GM21381 (cell line): ENCODE data around the gene SDCBP2.

Source experiments
- ATAC-seq: cut with Tn5 transposase; IDR thresholded peaks from one replicate; pipeline ENCODE4 v1.9.1; 2021; ENCODE audit warnings: mild to moderate bottlenecking, moderate library complexity; ENCODE audit not compliant: unreplicated experiment

SDCBP2 gene

DNA sequence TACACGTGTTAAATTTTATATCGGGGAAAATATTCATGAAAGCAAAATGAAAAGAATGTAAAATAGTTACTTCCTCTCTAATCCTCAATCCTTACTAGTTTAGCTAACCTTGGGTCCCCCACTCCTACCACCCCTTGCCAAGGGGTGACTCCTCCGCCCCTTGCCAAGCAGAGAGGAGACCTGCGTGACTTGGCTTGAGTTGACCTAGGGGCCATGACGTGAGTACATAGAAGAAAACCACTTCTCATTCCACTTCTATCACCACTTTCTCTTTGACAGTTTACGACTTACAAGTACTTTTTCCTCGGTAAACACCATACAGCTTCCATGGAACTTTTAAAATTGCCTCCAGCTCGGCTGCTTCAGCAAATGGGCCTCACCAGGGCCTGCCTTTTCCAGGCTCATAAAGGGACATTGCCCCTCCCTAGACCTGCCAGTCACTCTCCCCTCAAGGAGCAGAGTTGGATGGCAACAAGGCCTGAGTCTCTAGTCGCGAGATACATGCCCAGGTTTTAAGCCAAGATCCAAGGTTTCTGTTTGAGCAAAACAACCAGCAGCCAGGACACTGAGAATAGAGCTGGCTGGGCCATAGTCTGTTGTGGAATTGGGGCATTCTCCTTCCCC, 29.9 kb downstream of the SDCBP2 start:
- ATAC-seq = no peak

DNA sequence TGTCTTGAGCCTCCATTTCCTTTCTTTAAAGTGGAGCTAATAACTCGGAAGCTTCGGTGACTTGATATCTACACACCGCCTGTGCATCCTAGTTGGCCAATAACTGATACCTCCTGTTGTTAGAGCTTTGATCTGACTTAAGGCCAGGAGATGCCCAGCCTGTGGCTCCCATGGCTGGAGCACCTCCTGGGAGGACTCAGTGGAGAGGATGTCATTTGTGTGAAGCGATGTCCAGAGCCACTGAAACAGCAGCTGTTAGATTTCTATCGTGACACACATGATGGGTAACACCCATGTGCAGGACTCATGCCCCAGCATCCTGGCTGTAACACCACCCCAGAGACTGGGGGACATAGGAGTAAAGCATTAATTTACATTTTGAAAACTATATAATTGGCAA, 30.8 kb downstream of the SDCBP2 start:
- no peak for ATAC-seq

DNA sequence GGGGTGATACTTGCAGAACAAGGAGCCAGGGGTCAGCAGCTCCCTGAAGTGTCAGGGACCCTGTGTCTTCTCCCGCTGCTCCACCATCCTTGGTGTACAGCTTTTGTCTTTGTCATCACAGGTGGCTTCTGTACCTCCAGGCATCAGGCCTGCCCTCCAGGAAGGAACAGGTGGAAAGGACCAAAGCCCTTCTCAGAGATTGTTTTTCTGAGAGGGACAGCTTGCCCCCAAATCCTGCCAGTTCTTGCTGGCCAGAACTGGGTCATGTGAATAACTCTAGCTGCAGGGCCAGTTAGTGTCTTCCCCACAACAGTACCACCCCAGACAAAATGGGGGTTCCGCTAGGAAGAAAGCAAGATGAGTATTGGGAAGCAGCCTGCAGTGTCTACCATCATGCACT, 31.5 kb downstream of the SDCBP2 start:
- ATAC-seq = no peak

DNA sequence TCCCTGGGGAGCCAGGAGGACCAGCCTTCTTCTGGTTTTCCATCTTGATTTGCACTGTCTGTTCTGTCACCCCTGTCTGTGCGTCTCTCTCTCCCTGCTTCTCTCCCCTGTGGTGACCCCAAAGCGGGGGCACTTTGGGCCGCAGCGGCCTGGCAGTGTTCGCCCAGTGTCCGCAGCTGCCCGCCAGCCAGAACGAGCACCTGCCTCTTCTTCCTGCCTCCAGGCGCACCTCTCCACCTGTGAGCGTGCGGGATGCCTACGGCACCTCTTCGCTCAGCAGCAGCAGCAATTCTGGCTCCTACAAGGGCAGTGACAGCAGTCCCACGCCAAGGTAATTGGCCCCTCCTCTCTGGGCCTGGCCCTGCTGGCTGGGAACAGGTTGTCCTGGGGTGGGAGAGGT, 32.0 kb downstream of the SDCBP2 start:
- no peak for ATAC-seq

DNA sequence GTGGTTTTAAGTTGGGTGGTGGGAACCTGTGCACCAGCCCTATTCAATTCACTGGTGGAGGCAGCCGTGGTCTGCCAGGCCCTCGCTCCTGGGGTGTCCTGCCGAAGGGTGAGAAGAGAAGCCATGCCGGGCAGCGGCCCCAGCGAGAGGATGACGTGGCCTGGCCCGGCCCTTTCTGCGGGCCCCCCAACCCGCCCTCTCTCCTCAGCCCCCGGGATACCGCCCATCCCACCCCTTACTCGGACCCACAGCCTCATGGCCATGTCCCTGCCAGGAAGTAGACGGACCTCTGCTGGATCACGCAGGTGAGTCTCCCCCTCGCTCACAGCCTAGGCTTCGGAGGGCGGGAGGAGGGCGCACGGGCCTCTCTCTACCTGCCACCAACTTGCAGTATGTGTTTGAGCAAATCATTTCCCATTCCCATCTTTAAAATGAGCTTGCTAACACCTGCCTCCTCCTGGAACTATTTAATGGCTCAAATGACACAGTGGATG, 32.8 kb downstream of the SDCBP2 start:
- ATAC-seq = no peak

DNA sequence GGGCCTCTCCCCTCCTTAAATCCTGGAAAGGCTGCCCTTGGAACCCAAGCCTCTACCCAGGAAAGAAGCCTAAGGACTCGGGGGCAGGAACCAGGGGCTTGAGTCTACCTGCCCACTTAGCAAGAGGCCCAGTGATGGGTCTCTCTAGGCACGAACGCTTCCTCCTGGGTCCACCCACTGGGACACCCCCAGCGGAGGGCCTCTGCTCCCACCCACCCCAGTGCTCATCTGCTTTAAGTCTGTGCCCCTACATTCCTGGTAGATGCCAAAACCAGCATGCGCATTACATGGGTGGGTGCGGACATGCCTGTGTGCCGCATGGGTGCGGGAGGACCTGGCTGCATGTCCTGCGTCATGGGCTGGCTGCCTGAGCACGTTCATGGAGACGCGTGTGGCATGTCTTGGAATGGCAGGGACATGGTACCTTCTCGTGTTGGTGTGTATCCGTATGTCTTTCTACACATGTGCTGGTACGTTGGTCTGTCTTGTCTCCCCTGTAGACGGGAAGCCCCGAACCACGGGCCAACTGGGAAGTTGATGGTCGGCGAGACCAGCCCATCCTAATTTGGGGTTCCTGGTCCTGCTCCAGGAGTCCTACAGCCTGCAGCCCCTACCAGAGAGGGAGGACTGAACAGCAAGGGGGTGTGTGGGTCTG, 33.5 kb downstream of the SDCBP2 start:
- no peak for ATAC-seq

DNA sequence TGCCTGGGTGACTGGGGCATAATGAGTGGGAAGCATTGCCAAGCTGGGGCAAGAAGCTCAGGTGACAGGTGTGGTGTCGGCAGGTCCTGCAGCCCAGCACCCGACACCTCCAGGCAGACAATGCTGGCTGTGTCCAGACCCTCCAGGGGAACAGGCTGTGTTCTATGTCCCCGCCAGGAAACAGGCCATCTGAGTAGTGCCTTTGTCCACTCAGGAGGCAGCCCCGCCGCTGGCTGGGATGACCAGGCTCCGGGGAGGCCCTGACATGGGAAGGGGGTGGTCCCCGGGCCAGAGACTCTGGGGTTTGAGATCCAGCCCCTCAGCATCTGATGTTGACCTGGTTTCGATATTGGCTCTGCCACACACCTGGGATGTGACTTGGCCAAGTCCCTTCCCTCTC, 34.4 kb downstream of the SDCBP2 start:
- ATAC-seq = no peak

DNA sequence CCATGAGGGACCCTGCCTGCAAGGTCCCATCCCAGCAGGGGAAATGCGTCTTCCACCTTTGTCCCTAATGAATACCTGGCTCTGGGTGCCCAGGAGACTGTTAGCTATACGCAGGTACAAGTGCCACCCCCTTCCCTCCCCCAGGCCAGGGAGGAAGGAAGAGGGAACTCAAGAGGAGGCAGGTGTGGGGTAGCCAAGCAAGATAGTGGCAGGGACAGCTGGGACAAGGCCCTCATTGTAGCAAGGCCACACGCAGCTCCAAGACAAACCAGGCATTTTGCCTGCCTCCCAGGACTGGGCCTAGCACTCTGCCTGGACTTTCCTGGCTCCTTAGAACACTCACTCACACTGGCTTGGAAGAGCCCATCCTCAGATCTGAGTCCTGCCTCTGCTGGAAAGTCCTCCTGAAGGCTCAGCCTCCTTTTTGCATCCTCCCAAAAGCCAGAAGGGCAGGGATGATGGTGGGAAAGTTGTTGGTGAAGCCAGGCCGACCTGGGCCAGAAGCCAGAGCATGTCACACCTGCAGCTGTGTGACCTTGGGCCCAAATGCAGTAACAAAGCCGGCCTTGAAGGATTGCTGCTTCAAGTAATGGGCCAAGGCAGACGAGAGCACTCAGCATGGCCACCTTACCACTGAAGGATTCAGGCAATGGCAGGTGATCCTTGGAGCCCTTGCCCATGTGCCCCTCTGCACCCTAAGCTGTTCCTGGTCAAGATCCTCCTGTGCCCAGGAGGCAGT, 35.1 kb downstream of the SDCBP2 start:
- ATAC-seq = no peak

DNA sequence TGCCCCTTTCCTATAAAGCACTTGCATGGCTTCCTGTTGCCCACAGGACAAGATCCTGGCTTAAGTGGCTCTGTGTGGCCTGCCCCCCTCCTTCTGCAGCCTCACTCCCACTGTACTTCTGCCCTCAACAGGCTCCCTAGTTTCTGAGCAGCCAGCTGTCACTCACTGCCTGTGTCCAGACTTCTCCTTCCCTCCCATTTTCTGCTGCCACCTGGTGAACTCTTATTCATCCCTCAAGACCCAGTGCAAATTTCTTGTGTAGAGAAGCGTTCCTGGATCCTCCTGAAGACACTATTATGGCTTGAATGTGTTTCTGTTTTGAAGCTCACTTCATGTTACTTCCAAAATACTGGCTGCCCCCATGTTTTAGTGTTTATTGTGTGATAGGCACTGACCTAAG, 36.3 kb downstream of the SDCBP2 start:
- no peak for ATAC-seq

DNA sequence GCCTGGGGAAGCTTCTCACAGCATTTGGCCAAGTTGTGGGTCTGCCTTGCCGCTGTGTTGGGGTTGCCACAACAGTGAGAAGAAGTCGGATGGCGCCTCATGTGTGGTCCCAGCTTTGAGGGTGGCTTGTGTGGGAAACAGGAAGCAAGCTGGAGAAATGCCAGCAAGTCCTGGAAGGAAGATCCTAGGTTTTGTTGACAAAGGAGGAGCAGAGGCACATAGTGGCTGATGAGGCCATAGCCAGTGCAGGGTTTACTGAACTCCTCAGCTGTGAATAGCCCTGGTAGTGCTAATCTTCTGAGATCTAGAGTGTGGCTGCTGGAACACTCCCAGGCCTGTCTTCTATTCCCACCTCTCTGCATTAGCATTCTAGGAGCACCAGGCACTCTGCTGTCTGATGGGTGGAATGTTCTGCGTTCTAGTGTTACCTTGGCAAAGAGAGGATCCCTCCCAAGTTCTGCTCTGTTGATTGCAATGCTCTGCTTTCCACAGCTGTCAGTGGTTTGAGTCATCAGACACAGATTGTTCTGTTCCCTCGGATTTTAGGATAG, 37.7 kb downstream of the SDCBP2 start:
- ATAC-seq = no peak

DNA sequence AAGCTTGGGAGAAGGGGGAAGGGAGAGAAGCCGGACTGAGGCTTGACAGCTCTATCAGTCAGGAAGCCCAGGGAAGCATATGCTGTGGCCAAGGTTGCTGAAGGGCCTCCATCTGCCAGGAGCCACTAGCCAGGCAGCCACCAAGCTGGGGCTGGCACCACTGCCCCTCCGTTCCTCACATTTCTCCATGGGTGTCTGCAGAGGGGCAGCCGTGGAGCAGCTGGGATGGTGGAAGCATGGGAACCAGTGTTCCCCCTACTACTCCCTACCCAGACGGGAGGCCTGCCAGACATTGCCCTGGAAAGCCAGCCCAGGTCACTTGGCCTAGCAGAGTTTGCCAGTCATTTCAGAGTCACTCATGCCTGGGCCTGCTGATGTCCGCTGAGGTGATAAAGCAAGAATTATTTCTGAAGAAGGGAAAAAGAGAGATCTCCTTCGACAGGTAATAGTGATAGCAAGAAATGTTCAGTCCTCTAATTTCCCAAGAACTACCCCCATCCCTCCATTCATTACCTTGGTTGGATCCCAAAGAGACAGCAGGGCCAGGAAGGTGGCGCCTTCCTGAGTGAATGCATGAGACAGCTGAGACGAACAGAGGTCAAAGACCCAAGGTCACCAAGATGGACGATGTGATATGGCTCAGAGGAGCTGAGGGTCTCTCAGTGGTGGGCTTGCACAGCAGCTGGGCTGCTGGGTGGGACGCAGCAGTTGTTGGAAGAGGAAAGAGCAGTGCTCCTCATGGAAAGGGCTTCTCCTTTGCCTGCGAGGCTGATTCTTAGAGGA, 41.0 kb downstream of the SDCBP2 start:
- no peak for ATAC-seq

DNA sequence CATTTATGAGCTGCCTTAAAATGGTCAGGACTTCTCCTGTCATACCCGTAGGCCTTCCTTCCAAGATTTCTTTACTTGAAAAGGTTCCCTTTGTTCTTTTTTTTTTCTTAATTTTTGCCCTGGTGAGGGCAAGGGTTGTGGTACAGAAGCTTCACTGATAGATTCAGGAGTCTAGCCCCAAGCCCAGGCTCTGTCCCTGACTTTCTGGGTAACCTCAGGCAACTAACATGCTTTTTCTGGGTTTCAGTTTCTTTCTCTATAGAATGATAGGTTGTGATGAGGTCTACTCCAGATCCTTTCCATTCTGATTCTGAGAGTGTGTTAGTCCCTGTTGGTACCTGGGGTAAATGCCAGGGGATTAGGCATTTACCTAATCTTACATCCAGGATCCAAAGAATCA, 41.6 kb downstream of the SDCBP2 start:
- no peak for ATAC-seq

DNA sequence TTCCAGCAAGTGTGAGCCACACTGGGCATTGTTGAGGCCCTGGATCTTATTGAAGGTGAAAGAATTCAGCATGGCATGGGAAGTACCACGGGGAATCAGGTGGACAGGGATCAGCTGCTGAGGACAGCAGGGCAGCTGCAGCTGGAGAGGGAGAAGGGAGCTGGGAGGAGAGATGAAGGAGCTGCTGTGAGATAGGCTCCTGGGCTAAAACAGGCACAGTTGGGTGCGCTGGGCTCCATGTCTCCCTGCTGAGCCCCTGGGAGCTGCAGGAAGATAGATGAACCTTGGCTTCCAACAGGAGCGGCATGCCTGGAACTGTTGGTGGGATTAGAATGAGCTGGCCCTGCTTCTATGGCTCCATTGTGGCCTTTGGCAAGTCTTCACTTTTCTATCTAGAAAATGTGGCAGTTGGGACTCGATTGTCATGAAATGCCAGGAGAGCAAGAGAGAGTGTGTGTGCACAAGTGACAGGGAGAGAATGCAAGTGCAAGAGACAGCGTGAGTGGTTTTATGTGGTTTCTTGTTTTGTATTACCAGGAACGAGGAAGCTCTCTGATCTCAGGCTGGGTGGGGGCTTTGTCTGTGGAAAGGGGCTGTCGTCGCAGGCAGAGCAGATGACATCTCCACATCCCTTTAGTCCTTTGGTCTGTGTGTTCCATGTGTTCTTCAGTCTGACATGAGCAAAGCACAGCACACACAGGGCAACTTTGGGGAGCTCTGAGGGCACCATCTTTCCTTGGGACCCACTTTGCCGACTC, 42.5 kb downstream of the SDCBP2 start:
- no peak for ATAC-seq

DNA sequence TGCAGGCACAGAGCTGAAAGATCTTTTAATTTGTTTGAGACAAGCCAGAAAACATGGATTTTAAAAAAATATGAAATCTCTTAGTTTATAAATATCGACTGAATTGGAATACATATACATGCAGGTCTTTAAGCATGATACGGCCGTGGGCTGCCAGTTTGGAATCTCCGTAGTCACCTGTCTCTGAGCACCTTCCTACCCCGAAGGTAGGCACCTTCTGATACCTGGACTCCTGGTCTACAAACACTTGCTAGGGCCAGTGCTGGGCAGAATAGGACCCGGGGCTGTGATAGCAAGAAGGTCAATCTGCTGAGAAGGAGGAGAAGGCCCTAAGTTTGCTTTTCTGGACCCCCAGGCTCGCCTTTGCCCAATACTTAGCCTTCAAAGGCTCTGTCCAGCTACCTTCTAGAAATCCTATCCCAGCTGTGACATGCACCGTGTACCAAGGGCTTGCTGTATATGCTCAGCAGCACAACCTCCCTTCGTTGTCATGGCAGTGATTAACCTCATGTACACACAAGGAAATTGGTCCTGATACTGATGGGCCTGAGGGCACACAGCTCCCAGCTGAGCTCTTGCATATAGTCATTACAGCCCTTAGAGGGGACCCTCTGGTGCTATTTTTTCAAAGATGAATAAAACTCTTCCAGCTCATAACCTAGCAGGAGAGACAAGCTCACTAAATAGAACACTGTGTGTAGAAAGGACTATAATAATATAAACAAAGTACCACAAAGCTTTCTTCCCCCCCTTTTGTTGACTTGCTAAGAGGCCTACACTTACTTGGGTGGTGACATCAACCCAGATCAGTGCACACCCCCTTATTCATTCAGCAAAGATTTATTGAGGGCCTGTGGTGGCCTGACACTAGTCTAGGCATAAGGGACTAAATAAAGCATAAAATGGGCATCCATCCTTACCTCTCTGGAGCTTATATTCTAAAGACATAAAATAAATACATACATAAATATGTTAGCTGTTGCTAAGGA, 45.1 kb downstream of the SDCBP2 start:
- ATAC-seq = no peak

DNA sequence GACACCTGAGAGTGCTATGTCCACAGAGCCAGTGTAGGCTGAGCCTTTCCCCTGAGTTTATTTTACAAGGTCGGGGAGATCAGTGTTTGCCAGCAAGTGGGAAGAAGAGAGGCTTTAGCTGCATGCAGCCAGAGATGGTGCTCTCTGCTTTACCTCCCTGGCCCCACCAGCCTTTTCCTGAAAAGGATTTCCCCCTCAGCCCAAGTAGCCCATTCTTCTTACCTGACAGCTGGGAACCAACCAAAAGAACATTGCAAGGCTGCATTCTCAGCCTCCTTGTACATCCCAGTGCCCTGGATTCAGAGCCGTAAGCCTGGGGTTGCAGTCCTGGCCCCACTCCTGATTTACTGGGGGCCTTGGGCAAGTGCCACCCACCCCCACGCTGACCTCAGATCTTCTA, 46.0 kb downstream of the SDCBP2 start:
- no peak for ATAC-seq

DNA sequence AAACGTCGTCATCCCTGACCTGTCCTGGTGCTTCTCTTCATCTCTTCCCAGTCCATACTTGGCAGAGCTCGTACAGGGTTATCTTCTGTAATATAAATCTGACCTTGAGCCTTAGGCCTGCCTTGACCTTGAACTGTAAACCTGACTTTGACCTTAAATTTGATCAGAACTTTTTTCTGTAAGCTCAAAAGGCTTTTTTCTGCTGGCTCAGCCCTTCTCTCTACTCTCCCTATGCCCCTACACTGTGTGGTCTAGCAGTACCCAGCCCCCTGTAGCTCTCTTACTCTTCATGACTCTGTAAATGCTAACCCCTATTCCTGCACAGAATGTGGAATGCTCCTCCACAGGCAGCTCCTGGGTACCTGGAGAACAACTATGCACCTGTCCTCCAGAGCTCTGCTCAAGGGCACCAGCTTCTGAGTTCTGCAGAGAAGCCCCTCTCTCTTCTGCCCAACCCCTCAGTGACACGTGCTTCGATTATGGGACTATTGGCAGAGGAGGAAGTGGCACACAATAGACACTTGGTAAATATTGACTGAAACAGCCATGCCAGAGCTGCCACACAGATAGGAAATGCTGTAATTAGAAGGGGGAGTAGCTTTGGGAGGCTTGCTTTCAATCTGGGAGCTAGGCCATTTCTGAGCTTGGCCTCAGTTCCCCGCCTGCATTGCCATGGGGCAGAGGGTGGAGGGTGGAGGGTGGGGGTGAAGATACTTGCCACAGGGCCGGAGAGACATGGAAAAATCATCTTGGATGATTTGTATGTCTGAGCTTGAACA, 47.5 kb downstream of the SDCBP2 start:
- no peak for ATAC-seq

DNA sequence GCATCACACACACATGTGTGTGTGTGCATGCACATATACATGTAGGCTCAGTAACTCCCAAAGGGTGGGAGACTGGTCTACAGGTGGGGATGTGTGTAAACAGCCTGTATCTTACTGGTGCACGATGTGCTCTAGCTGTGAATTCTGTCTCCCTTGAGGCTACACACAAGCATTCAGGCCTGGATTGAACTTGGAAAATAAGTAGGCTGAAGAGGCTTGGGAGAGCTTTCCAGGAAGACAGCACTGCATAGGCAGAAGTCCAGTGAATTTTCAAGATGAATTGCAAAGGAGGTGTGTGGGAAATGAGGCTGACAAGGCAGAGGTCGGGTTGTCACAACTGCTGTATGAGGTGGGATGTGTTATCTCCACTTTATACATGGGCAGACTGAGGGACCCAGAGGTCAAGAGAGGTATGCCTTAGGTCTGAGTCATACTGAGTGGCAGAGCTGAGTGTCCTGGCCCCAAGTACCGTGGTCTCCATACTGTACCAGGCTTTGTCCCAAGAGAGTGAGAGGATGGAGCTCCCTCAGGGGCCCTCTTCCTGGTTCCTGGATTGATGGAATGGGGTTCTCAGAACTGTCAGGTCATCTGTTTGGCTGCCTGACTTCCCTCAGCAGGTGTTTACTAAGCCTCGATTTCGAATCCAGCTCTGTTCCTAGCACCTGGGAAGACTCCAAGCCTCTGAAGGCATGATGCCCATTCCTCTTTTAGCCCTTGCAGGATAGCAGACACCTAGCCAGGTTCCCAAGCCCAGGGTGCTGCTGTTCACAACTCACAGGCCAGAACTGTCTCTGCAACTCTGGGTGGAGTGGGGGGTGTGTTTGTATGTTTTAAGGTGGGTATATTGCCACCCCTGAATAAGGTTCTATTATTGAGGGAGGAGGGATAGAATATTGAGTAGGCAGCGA, 48.5 kb downstream of the SDCBP2 start:
- ATAC-seq = no peak
